Erythroblast (primary cell): ENCODE measurements around the gene GPC6.

ENCODE experiments used
- GATA1 ChIP-seq: IDR thresholded peaks from 2 replicates; pipeline ENCODE4 v1.6.1; 2011; ENCODE audit warnings: low read depth, mild to moderate bottlenecking, control low read depth, low read length, moderate library complexity
- POLR2A ChIP-seq: IDR thresholded peaks from 2 replicates; pipeline ENCODE4 v1.6.1; 2011; ENCODE audit warnings: mild to moderate bottlenecking, low read length

DNA sequence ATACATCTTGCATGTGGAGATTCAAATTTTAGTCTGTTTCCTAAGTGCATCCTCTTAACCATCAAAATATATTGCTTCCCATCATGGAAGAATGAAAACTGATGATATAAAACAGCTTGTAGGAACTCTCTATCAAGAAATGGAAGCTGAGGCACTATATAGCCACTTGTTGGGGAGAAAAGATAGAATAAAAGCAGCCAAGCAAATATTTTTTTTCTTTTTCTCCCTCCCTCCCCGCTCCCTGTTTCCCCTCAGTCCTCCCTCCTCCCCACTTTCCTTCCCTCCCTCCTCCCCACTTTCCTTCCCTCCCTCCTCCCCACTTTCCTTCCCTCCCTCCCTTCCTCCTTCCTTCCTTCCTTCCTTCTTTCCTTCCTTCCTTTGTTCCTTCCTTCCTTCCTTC is 413.8 kb downstream of the GPC6 start:
- TF ChIP-seq POLR2A (no peak), GATA1 (no peak)
